Measurements from ENCODE around the gene ANKRD13A.
"Not testable (repeated sequence)": the region's sequence is repeated elsewhere in the genome, so short reads cannot be mapped to it uniquely, and the experiment has no call there.

Gene ANKRD13A

GRCh38 chr12:109986236-109986635, 13.0 kb upstream of the ANKRD13A start:
- DNase-seq: not testable (repeated sequence)

- DNase-seq: no peak
Measured at GRCh38 chr12:109987615-109988014, 11.6 kb upstream of the ANKRD13A start.

- no peak for DNase-seq
Measured at GRCh38 chr12:109988274-109988673, 11.0 kb upstream of the ANKRD13A start.

GRCh38 chr12:109988903-109989302, 10.3 kb upstream of the ANKRD13A start:
- DNase-seq: no peak

- no peak for DNase-seq
Measured at GRCh38 chr12:109989380-109989779, 9.8 kb upstream of the ANKRD13A start.

GRCh38 chr12:109991586-109991985, 7.6 kb upstream of the ANKRD13A start:
- DNase-seq: no peak

GRCh38 chr12:109993091-109993490, 6.1 kb upstream of the ANKRD13A start:
- no peak for DNase-seq

GRCh38 chr12:109994401-109995175, 4.6 kb upstream of the ANKRD13A start:
- peak; percentile 13 to 48 for DNase-seq

GRCh38 chr12:109995361-109995685, 3.9 kb upstream of the ANKRD13A start:
- DNase-seq: peak; percentile 59 to 76

GRCh38 chr12:109995686-109996482, 3.3 kb upstream of the ANKRD13A start, which contains the start of gene GIT2:
Gene GIT2, minus strand, starts transcription at chr12:109996368. Its CDS starts 144 bp downstream, at chr12:109996224.
- DNase-seq: peak; percentile 95 to 98

- no peak for DNase-seq
Measured at GRCh38 chr12:109996483-109996853, 2.8 kb upstream of the ANKRD13A start.

- no peak for DNase-seq
Measured at GRCh38 chr12:109997393-109997792, 1.8 kb upstream of the ANKRD13A start.

- no peak for DNase-seq
Measured at GRCh38 chr12:109998241-109998903, 858 bp upstream of the ANKRD13A start.

- no peak for DNase-seq
Measured at GRCh38 chr12:109999649-109999971, 380 bp downstream of the ANKRD13A start.

- DNase-seq: peak; percentile 21 to 40
Measured at GRCh38 chr12:109999983-110000505, 814 bp downstream of the ANKRD13A start.

GRCh38 chr12:110001596-110001995, 2.4 kb downstream of the ANKRD13A start:
- no peak for DNase-seq

GRCh38 chr12:110002676-110003515, 3.7 kb downstream of the ANKRD13A start:
- no peak for DNase-seq

GRCh38 chr12:110004598-110004997, 5.4 kb downstream of the ANKRD13A start:
- DNase-seq: no peak

GRCh38 chr12:110005319-110005973, 6.2 kb downstream of the ANKRD13A start:
- DNase-seq: no peak

GRCh38 chr12:110006115-110006514, 6.9 kb downstream of the ANKRD13A start:
- no peak for DNase-seq

GRCh38 chr12:110007881-110008280, 8.7 kb downstream of the ANKRD13A start:
- DNase-seq: peak; percentile 75 to 96

Measured in inflammatory macrophage (primary cell).